H1 (cell line): Measurements from ENCODE around the gene TM9SF2. TPM values are rescaled to one million over a fixed set of nuclear protein-coding genes. Genes with fewer than 3 reads are reported as not detected.
A peak's percentile ranks its signal among the peaks of the same experiment; 100 is the strongest.
"Not testable (repeated sequence)": the region's sequence is repeated elsewhere in the genome, so short reads cannot be mapped to it uniquely, and the experiment has no call there.

Experiments used
- CTCF ChIA-PET: fragments of 300-600 bp; sonication (Branson Sonifier 250); formaldehyde crosslinking; loops from one replicate; lab custom pipeline; 2021; ENCODE audit not compliant: partially characterized antibody; lab: Charles Lee
- POLR2A ChIA-PET: fragments of 300-600 bp; sonication (Branson Sonifier 250); formaldehyde crosslinking; loops from one replicate; lab custom pipeline; 2021; ENCODE audit warnings: inconsistent platforms; ENCODE audit not compliant: partially characterized antibody; lab: Charles Lee
- DNase-seq, 2 experiments: peaks; one replicate each; pipeline versions ENCODE4 v3.0.0 to v3.0.0-alpha.2; 2010 to 2022; ENCODE audit warnings: low spot score in 2 of 2, low read depth in 1 of 2, mixed read lengths in 1 of 2
- FAIRE-seq: peaks from 2 replicates; lab custom pipeline; 2011; peaks lifted over from hg19 to GRCh38; lab: Jason Lieb, UNC
- H2AFZ ChIP-seq: 2 replicates; pipeline ENCODE4 v1.8.1; 2012; ENCODE audit warnings: low read length, inconsistent platforms
- H2AK5ac ChIP-seq: 2 replicates; pipeline ENCODE4 v1.6.1; 2013; ENCODE audit warnings: low read depth, low read length
- H2BK120ac ChIP-seq: replicated peaks from 2 replicates; pipeline ENCODE3; 2013; ENCODE audit warnings: low read depth, low read length, inconsistent platforms
- H2BK12ac ChIP-seq: 2 replicates; pipeline ENCODE4 v1.6.1; 2013; ENCODE audit warnings: low read depth, low read length
- H2BK15ac ChIP-seq: 2 replicates; pipeline ENCODE4 v1.6.1; 2013; ENCODE audit warnings: low read length
- H2BK20ac ChIP-seq: 2 replicates; pipeline ENCODE4 v1.6.1; 2013; ENCODE audit warnings: low read length
- H2BK5ac ChIP-seq: 2 replicates; pipeline ENCODE4 v1.6.1; 2013; ENCODE audit warnings: low read depth, low read length
- H3K14ac ChIP-seq: 2 replicates; pipeline ENCODE4 v1.6.1; 2013; ENCODE audit warnings: inconsistent platforms; ENCODE audit not compliant: insufficient read length
- H3K18ac ChIP-seq: 2 replicates; pipeline ENCODE4 v1.6.1; 2013; ENCODE audit warnings: low read length; ENCODE audit errors: extremely low read depth
- H3K23ac ChIP-seq: 2 replicates; pipeline ENCODE4 v1.6.1; 2013; ENCODE audit warnings: inconsistent platforms; ENCODE audit not compliant: insufficient read length
- H3K23me2 ChIP-seq: 2 replicates; pipeline ENCODE4 v1.6.1; 2013; ENCODE audit warnings: low read depth, low read length
- H3K27ac ChIP-seq: 2 replicates; pipeline ENCODE4 v1.6.1; 2011; ENCODE audit warnings: low read depth, low read length, inconsistent platforms
- H3K27me3 ChIP-seq, 4 experiments: replicated peaks in 1 of 4; 1 replicate in 1 of 4; 2 replicates in 3 of 4; pipeline versions ENCODE4 v1.6.1 to v1.8.1; 2011 to 2013; ENCODE audit warnings: low read length in 3 of 4, mild to moderate bottlenecking in 3 of 4, inconsistent platforms in 2 of 4, mixed read lengths in 2 of 4, moderate library complexity in 1 of 4; ENCODE audit not compliant: control insufficient read depth in 3 of 4, insufficient read depth in 3 of 4; ENCODE audit errors: extremely low read depth in 1 of 4
- H3K36me3 ChIP-seq, 4 experiments: 2 replicates each; pipeline versions ENCODE4 v1.6.1 to v1.8.1; 2011 to 2013; ENCODE audit warnings: mild to moderate bottlenecking in 4 of 4, low read length in 3 of 4, moderate library complexity in 2 of 4, control low read depth in 1 of 4, inconsistent platforms in 1 of 4; ENCODE audit not compliant: insufficient read depth in 4 of 4, control insufficient read depth in 2 of 4
- H3K4ac ChIP-seq: replicated peaks from 2 replicates; pipeline ENCODE3; 2013; ENCODE audit warnings: low read length, low read depth, mixed read lengths, inconsistent platforms; ENCODE audit not compliant: insufficient read length
- H3K4me1 ChIP-seq, 4 experiments: replicated peaks in 1 of 4; 1 replicate in 1 of 4; 2 replicates in 3 of 4; pipeline versions ENCODE4 v1.6.1 to v1.8.1; 2011 to 2013; ENCODE audit warnings: low read length in 3 of 4, inconsistent platforms in 2 of 4, mixed read lengths in 1 of 4; ENCODE audit not compliant: insufficient read depth in 4 of 4, control insufficient read depth in 3 of 4
- H3K4me2 ChIP-seq, 2 experiments: 2 replicates each; pipeline versions ENCODE4 v1.6.1 to v1.8.1; 2011 to 2013; ENCODE audit warnings: low read depth in 2 of 2, low read length in 2 of 2, control low read depth in 1 of 2, inconsistent platforms in 1 of 2, mild to moderate bottlenecking in 1 of 2; ENCODE audit not compliant: insufficient read depth in 1 of 2
- H3K4me3 ChIP-seq, 4 experiments: fragments of 200-600, 300-600 bp in 1 of 4; sonication (generic), shearing (Covaris generic), sonication (Bioruptor Twin) in 1 of 4; 2 replicates each; pipeline versions ENCODE4 v1.5.1 to v1.8.1; 2011 to 2016; ENCODE audit warnings: low read length in 4 of 4, low read depth in 3 of 4, control low read depth in 2 of 4, inconsistent platforms in 2 of 4, mild to moderate bottlenecking in 2 of 4, mixed read lengths in 1 of 4, moderate library complexity in 1 of 4; ENCODE audit not compliant: insufficient read depth in 2 of 4; ENCODE audit errors: extremely low read depth in 1 of 4
- H3K56ac ChIP-seq: replicated peaks from 2 replicates; pipeline ENCODE3; 2013; ENCODE audit warnings: low read depth, mild to moderate bottlenecking, mixed read lengths, low read length, inconsistent platforms; ENCODE audit not compliant: insufficient read length
- H3K79me1 ChIP-seq: 2 replicates; pipeline ENCODE4 v1.6.1; 2013; ENCODE audit warnings: low read depth, low read length, control low read depth
- H3K79me2 ChIP-seq, 2 experiments: 2 replicates each; pipeline versions ENCODE4 v1.6.1 to v1.8.1; 2012 to 2013; ENCODE audit warnings: low read length in 2 of 2, mild to moderate bottlenecking in 2 of 2, inconsistent platforms in 1 of 2; ENCODE audit not compliant: insufficient read depth in 2 of 2, control insufficient read depth in 1 of 2
- H3K9ac ChIP-seq, 4 experiments: replicated peaks in 1 of 4; 1 replicate in 1 of 4; 2 replicates in 3 of 4; pipeline versions ENCODE4 v1.6.1 to v1.8.1; 2011 to 2013; ENCODE audit warnings: low read depth in 3 of 4, low read length in 3 of 4, control low read depth in 2 of 4, mild to moderate bottlenecking in 2 of 4, moderate library complexity in 2 of 4, inconsistent platforms in 1 of 4; ENCODE audit errors: extremely low read depth in 1 of 4
- H3K9me3 ChIP-seq, 2 experiments: 2 replicates each; pipeline versions ENCODE4 v1.6.1 to v1.8.1; 2012 to 2013; ENCODE audit warnings: mild to moderate bottlenecking in 2 of 2, moderate library complexity in 2 of 2, control low read depth in 1 of 2, inconsistent platforms in 1 of 2, low read depth in 1 of 2, low read length in 1 of 2, mixed read lengths in 1 of 2; ENCODE audit not compliant: insufficient read depth in 2 of 2
- H4K20me1 ChIP-seq, 2 experiments: replicated peaks in 1 of 2; 2 replicates each; pipeline versions ENCODE3 to v1.8.1; 2011 to 2013; ENCODE audit warnings: inconsistent platforms in 2 of 2, low read length in 2 of 2, mild to moderate bottlenecking in 1 of 2; ENCODE audit not compliant: insufficient read depth in 2 of 2, control insufficient read depth in 1 of 2
- H4K5ac ChIP-seq: 2 replicates; pipeline ENCODE4 v1.6.1; 2013; ENCODE audit warnings: low read length, low read depth, mixed read lengths, inconsistent platforms; ENCODE audit not compliant: insufficient read length
- H4K8ac ChIP-seq: 2 replicates; pipeline ENCODE4 v1.8.0; 2013; ENCODE audit warnings: mild to moderate bottlenecking, moderate library complexity, low read length, inconsistent platforms; ENCODE audit not compliant: insufficient read depth; ENCODE audit errors: extremely low read depth
- H4K91ac ChIP-seq: replicated peaks from 2 replicates; pipeline ENCODE3; 2013; ENCODE audit warnings: low read length, mixed read lengths, inconsistent platforms; ENCODE audit not compliant: insufficient read length
- WGBS, 2 experiments: shearing (Covaris generic) in 1 of 2; methylation state at CpG; one replicate each; pipeline versions ENCODE4 v1.1.6 to v1.1.7; 2013 to 2015; ENCODE audit warnings: low lambda C conversion rate in 2 of 2, mixed read lengths in 2 of 2, inconsistent platforms in 1 of 2, low coverage in 1 of 2, missing lambda C conversion rate in 1 of 2; ENCODE audit not compliant: insufficient replicate concordance in 2 of 2, insufficient coverage in 1 of 2, insufficient read length in 1 of 2; ENCODE audit errors: extremely low coverage in 1 of 2, missing lambda C conversion rate in 1 of 2; 5-methylcytosine and 5-hydroxymethylcytosine counted together
- polyA plus RNA-seq, 7 experiments: library from polyadenylated mRNA; depleted of rRNA in 3 of 7; stranded (reverse) in 5 of 7; unstranded in 2 of 7; fragments of >200 nt in 5 of 7; fragments of 200-250 nt in 2 of 7; gene quantifications; 1 replicate in 5 of 7; 2 replicates in 1 of 7; 4 replicates in 1 of 7; pipeline versions ENCODE4 v1.2.1 to v1.2.3, GENCODE V29; 2011 to 2013; ENCODE audit warnings: missing spikeins in 2 of 7, mixed read lengths in 2 of 7
- total RNA-seq: library from RNA; stranded (reverse); fragmentation: NEBNext Ultra II Directional; extraction: Animal tissue kit (Norgen Biotek cat#: 25700); gene quantifications from 2 replicates; pipeline ENCODE4 v1.2.1, GENCODE V29; 2021

The TM9SF2 gene
- total and polyA plus RNA-seq, 2 of the 8 experiments (the other 6 are each of a cell fraction or from before 2014, with no cell fraction given), result 68.0 to 101 TPM

- H3K18ac ChIP-seq, H3K23me2 ChIP-seq, H3K9ac ChIP-seq, H4K91ac ChIP-seq, H2BK12ac ChIP-seq, H3K79me2 ChIP-seq, H2BK20ac ChIP-seq, H3K4me1 ChIP-seq, H3K23ac ChIP-seq, H3K79me1 ChIP-seq, H3K27me3 ChIP-seq, H3K4me2 ChIP-seq, DNase-seq, H3K56ac ChIP-seq, H3K27ac ChIP-seq, H3K4ac ChIP-seq, FAIRE-seq, H3K36me3 ChIP-seq, H2AK5ac ChIP-seq, H2BK15ac ChIP-seq, H2BK120ac ChIP-seq, H4K20me1 ChIP-seq, H4K5ac ChIP-seq, H3K9me3 ChIP-seq, H3K14ac ChIP-seq, H3K4me3 ChIP-seq, H2BK5ac ChIP-seq, H4K8ac ChIP-seq: not testable (repeated sequence)
- CTCF ChIA-PET, result interaction anchor here (1.0 to 1.1 kb wide), 2 partner anchors 9 to 26 kb away, joined by 3 to 5 read pairs; no protein-coding TSS in a partner anchor
- WGBS, 2 experiments, result 86% methylated on average over 4 of the region's 4 CpGs; no CpG with 5 or more reads in 1 of the 2 experiments
- H2AFZ ChIP-seq, result 0 out of 2 replicates have a peak overlapping the region, but pooled peaks have one; percentile 63
- POLR2A ChIA-PET, result interaction anchor here (1.5 kb wide), 1 partner anchor 10 kb away, joined by 4 read pairs; no protein-coding TSS in a partner anchor
Observed at GRCh38 chr13:99460802-99461201, 40.5 kb upstream of the TM9SF2 start.
